Right lobe of liver (tissue), 4 donors: ENCODE data around the gene LRRC28.

ENCODE experiments used
- POLR2A ChIP-seq: fragments of 450-650 bp; IDR thresholded peaks from one replicate; pipeline ENCODE4 v1.6.1; 2017; ENCODE audit warnings: antibody characterized with exemption, mild to moderate bottlenecking
- TF ChIP-seq, protein P1 (sequence below), 4 donors: fragments of 200-600 bp in 3 of 4; fragments of 450-650 bp in 1 of 4; IDR thresholded peaks; one replicate each; pipeline versions ENCODE4 v1.5.1 to v1.8.0; 2016 to 2022; ENCODE audit warnings: antibody characterized with exemption in 4 of 4, mild to moderate bottlenecking in 2 of 4
- donor health status: DM: no; HTN: no; CAD: no.
- donor health status: DM: no; HTN: no; CAD: no.
- donor health status: DM: no; HTN: yes; CAD: no.

DNA sequence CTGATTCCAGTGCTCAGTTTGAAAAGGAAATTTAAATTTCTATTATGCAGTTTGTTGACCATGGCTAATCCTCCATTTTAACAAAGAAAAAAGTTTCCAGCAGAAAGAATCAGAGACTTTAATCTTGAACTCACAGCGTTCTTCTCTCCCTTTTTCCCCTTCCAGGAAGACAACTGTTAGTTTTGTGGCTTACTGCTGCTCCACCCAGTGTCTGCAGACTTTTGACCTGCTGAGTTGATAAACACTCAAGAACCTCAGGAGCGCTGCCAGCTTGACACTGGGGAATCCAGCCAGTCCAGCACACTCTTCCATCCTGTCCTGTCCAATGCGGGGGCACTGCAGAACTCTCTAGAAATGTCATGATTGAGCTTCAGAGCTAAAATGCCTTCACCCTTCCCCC, 134.6 kb downstream of the LRRC28 start:
- TF ChIP-seq, protein P1, sequence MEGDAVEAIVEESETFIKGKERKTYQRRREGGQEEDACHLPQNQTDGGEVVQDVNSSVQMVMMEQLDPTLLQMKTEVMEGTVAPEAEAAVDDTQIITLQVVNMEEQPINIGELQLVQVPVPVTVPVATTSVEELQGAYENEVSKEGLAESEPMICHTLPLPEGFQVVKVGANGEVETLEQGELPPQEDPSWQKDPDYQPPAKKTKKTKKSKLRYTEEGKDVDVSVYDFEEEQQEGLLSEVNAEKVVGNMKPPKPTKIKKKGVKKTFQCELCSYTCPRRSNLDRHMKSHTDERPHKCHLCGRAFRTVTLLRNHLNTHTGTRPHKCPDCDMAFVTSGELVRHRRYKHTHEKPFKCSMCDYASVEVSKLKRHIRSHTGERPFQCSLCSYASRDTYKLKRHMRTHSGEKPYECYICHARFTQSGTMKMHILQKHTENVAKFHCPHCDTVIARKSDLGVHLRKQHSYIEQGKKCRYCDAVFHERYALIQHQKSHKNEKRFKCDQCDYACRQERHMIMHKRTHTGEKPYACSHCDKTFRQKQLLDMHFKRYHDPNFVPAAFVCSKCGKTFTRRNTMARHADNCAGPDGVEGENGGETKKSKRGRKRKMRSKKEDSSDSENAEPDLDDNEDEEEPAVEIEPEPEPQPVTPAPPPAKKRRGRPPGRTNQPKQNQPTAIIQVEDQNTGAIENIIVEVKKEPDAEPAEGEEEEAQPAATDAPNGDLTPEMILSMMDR (IDR thresholded peaks at IDR 0.05) = peak in 1 of 4 donors; percentile 19
- no peak for TF ChIP-seq POLR2A
